A673 (cell line): ENCODE data around the gene ODAD4.

Source experiments
- CTCF ChIP-seq: fragments of 300-800, 200-600 bp; sonication (generic); conservative IDR thresholded peaks from 2 replicates; pipeline ENCODE4 v1.5.1; 2017; ENCODE audit warnings: low read depth, mild to moderate bottlenecking, antibody characterized with exemption, low read length, moderate library complexity, mixed read lengths
- EZH2 ChIP-seq: fragments of 200-600 bp; sonication (generic); IDR thresholded peaks from 2 replicates; pipeline ENCODE4 v1.6.1; 2017; ENCODE audit warnings: borderline replicate concordance, low read depth, mild to moderate bottlenecking, mixed read lengths, antibody characterized with exemption, low read length; ENCODE audit not compliant: poor library complexity, severe bottlenecking

GRCh38 chr17:41906465-41907184, 23.8 kb upstream of the ODAD4 start:
- TF ChIP-seq CTCF (no peak), EZH2 (no peak)
